HCT116 (cell line): Measurements from ENCODE around the gene RHOU. TPM values are rescaled to one million over a fixed set of nuclear protein-coding genes. Genes with fewer than 3 reads are reported as not detected.

Experiments used
- ATAC-seq: fragments of 200-7000 bp; cut with Tn5 transposase; 2 replicates; pipeline ENCODE4 v1.9.1; 2020; ENCODE audit warnings: mild to moderate bottlenecking, moderate library complexity
- BruUV-seq: library from RNA; stranded (reverse); fragments of 400-500 nt; replicated peaks from 2 replicates; lab custom pipeline; 2021; lab: Mats Ljungman, UMichigan
- CTCF ChIA-PET: fragments of 300-600 bp; sonication (Branson Sonifier 250); formaldehyde crosslinking; loops from one replicate; lab custom pipeline; 2021; ENCODE audit warnings: antibody characterized with exemption; lab: Charles Lee
- POLR2A ChIA-PET: fragments of 300-600, 350-600 bp; sonication (Branson Sonifier 250); formaldehyde crosslinking; loops from one replicate; lab custom pipeline; 2021; ENCODE audit warnings: antibody characterized with exemption; lab: Charles Lee
- RAD21 ChIA-PET, 2 experiments: fragments of 300-600 bp; sonication (Branson Sonifier 250); formaldehyde crosslinking; loops; one replicate each; lab custom pipeline; 2023; ENCODE audit warnings: low total read pairs in 2 of 2; ENCODE audit not compliant: uncharacterized antibody in 2 of 2, unreplicated experiment in 2 of 2, low non-redundant PET in 1 of 2; lab: Charles Lee
- DNase-seq: peaks from one replicate; pipeline ENCODE4 v3.0.0-alpha.2; 2010; ENCODE audit warnings: low read depth, low spot score
- H2AFZ ChIP-seq: fragments of 200-600 bp; shearing (Covaris generic), sonication (generic); 2 replicates; pipeline ENCODE4 v1.6.1; 2017; ENCODE audit warnings: low read depth, mixed run types, mixed read lengths, antibody characterized with exemption, low read length; ENCODE audit not compliant: poor library complexity, severe bottlenecking
- H3K27ac ChIP-seq: 2 replicates; pipeline ENCODE4 v1.5.1; 2012; ENCODE audit warnings: low read depth, low read length
- H3K27me3 ChIP-seq: fragments of 200-600 bp; sonication (generic); 2 replicates; pipeline ENCODE4 v1.6.1; 2016; ENCODE audit warnings: mixed run types, low read length, mixed read lengths; ENCODE audit not compliant: insufficient read depth
- H3K36me3 ChIP-seq, 2 experiments: fragments of 200-500 bp in 1 of 2; fragments of 200-600 bp in 1 of 2; sonication (Bioruptor generic) in 1 of 2; sonication (generic) in 1 of 2; 2 replicates each; pipeline versions ENCODE4 v1.5.1 to v1.6.1; 2014 to 2016; ENCODE audit warnings: low read length in 2 of 2, inconsistent platforms in 1 of 2, mixed read lengths in 1 of 2, mixed run types in 1 of 2; ENCODE audit not compliant: insufficient read depth in 2 of 2, control insufficient read depth in 1 of 2
- H3K4me1 ChIP-seq, 2 experiments: fragments of 200-600 bp in 1 of 2; sonication (generic) in 1 of 2; 2 replicates each; pipeline versions ENCODE4 v1.5.1 to v1.6.1; 2012 to 2017; ENCODE audit warnings: low read length in 2 of 2, inconsistent platforms in 1 of 2, mild to moderate bottlenecking in 1 of 2, mixed read lengths in 1 of 2, mixed run types in 1 of 2, moderate library complexity in 1 of 2; ENCODE audit not compliant: insufficient read depth in 2 of 2, control insufficient read depth in 1 of 2
- H3K4me2 ChIP-seq: fragments of 200-600 bp; sonication (generic); 2 replicates; pipeline ENCODE4 v1.6.1; 2017; ENCODE audit warnings: mixed run types, low read length, mixed read lengths
- H3K4me3 ChIP-seq, 2 experiments: fragments of 200-600 bp in 1 of 2; sonication (generic) in 1 of 2; replicated peaks in 1 of 2; 2 replicates each; pipeline ENCODE4 v1.5.1; 2011 to 2016; ENCODE audit warnings: low read length in 2 of 2, control low read depth in 1 of 2, low read depth in 1 of 2, mild to moderate bottlenecking in 1 of 2, mixed read lengths in 1 of 2, mixed run types in 1 of 2
- H3K79me2 ChIP-seq: fragments of 200-600 bp; sonication (generic); 2 replicates; pipeline ENCODE4 v1.6.1; 2017; ENCODE audit warnings: mild to moderate bottlenecking, mixed run types, low read length, moderate library complexity, mixed read lengths; ENCODE audit not compliant: insufficient read depth
- H3K9ac ChIP-seq: fragments of 200-600 bp; sonication (generic); 2 replicates; pipeline ENCODE4 v1.6.1; 2016; ENCODE audit warnings: low read length, mixed read lengths
- H3K9me2 ChIP-seq: fragments of 200-600 bp; sonication (generic), shearing (Covaris generic); 2 replicates; pipeline ENCODE4 v1.6.1; 2017; ENCODE audit warnings: mixed run types, mild to moderate bottlenecking, moderate library complexity; ENCODE audit not compliant: insufficient read depth
- H3K9me3 ChIP-seq, 2 experiments: fragments of 200-500 bp in 1 of 2; fragments of 200-600 bp in 1 of 2; sonication (Bioruptor generic) in 1 of 2; sonication (generic) in 1 of 2; 2 replicates each; pipeline ENCODE4 v1.6.1; 2014 to 2017; ENCODE audit warnings: low read length in 2 of 2, mixed read lengths in 2 of 2, inconsistent platforms in 1 of 2, low read depth in 1 of 2, mild to moderate bottlenecking in 1 of 2, mixed run types in 1 of 2, moderate library complexity in 1 of 2; ENCODE audit not compliant: control insufficient read depth in 1 of 2, insufficient read depth in 1 of 2
- H4K20me1 ChIP-seq: fragments of 200-600 bp; sonication (generic), shearing (Covaris generic); 2 replicates; pipeline ENCODE4 v1.6.1; 2017; ENCODE audit warnings: mixed run types, mild to moderate bottlenecking, moderate library complexity; ENCODE audit not compliant: insufficient read depth
- CBX3 ChIP-seq: IDR thresholded peaks from 2 replicates; pipeline ENCODE4 v1.6.1; 2012; ENCODE audit warnings: low read depth
- EGR1 ChIP-seq: IDR thresholded peaks from 2 replicates; pipeline ENCODE4 v1.6.1; 2012; ENCODE audit warnings: low read depth
- EZH2 ChIP-seq: fragments of 200-600 bp; sonication (generic); IDR thresholded peaks from 2 replicates; pipeline ENCODE4 v1.6.1; 2017; ENCODE audit warnings: antibody characterized with exemption, mixed run types
- EZH2phosphoT487 ChIP-seq: fragments of 200-600 bp; IDR thresholded peaks from 2 replicates; pipeline ENCODE4 v1.6.1; 2018; ENCODE audit warnings: antibody characterized with exemption, borderline replicate concordance
- FOSL1 ChIP-seq: IDR thresholded peaks from 2 replicates; pipeline ENCODE4 v1.6.1; 2012; ENCODE audit warnings: low read depth
- JUND ChIP-seq: IDR thresholded peaks from 2 replicates; pipeline ENCODE4 v1.6.1; 2012
- MAX ChIP-seq: IDR thresholded peaks from 2 replicates; pipeline ENCODE4 v1.6.1; 2012
- POLR2AphosphoS5 ChIP-seq: IDR thresholded peaks from 2 replicates; pipeline ENCODE4 v1.6.1; 2011; ENCODE audit warnings: mild to moderate bottlenecking, low read depth, low read length, moderate library complexity
- RAD21 ChIP-seq: IDR thresholded peaks from 2 replicates; pipeline ENCODE4 v1.6.1; 2012; ENCODE audit warnings: low read depth, mild to moderate bottlenecking
- SIN3A ChIP-seq: IDR thresholded peaks from 2 replicates; pipeline ENCODE4 v1.6.1; 2012; ENCODE audit warnings: low read depth
- SP1 ChIP-seq: IDR thresholded peaks from 2 replicates; pipeline ENCODE4 v1.6.1; 2012; ENCODE audit warnings: low read depth
- TCF7L2 ChIP-seq: IDR thresholded peaks from 2 replicates; pipeline ENCODE4 v1.7.0; 2011; ENCODE audit warnings: borderline replicate concordance, inconsistent platforms; ENCODE audit not compliant: insufficient read depth, insufficient read length; ENCODE audit errors: extremely low read depth
- YY1 ChIP-seq: IDR thresholded peaks from 2 replicates; pipeline ENCODE4 v1.6.1; 2011; ENCODE audit warnings: low read length, low read depth, moderate library complexity, mild to moderate bottlenecking; ENCODE audit not compliant: insufficient replicate concordance; ENCODE audit errors: extremely low read depth
- ZBTB33 ChIP-seq: IDR thresholded peaks from 2 replicates; pipeline ENCODE4 v1.6.1; 2011; ENCODE audit warnings: mild to moderate bottlenecking, low read length, moderate library complexity; ENCODE audit not compliant: insufficient replicate concordance; ENCODE audit errors: extremely low read depth
- ZFX ChIP-seq: fragments of 450-650 bp; IDR thresholded peaks from 2 replicates; pipeline ENCODE4 v1.6.1; 2017
- ZNF274 ChIP-seq: fragments of 200-500 bp; sonication (Bioruptor generic); IDR thresholded peaks from 2 replicates; pipeline ENCODE4 v1.6.1; 2014; ENCODE audit warnings: mild to moderate bottlenecking, low read depth, low read length, inconsistent platforms
- intact Hi-C: fragments of 100-400 bp; cut with micrococcal nuclease; formaldehyde crosslinking; loops from 2 replicates; pipeline ENCODE4 v1.10.0; 2022
- total RNA-seq: library from RNA; stranded (reverse); gene quantifications from one replicate; pipeline ENCODE4 v1.2.1, GENCODE V29; 2021; ENCODE audit not compliant: unreplicated experiment
- TF ChIP-seq, protein P1 (sequence below): IDR thresholded peaks from 2 replicates; pipeline ENCODE4 v1.6.1; 2012
- TF ChIP-seq, protein P2 (sequence below), 3 experiments: fragments of 200-600 bp in 1 of 3; sonication (generic) in 1 of 3; IDR thresholded peaks in 2 of 3; conservative IDR thresholded peaks in 1 of 3; 2 replicates each; pipeline ENCODE4 v1.5.1; 2012 to 2017; ENCODE audit warnings: low read depth in 2 of 3, low read length in 2 of 3, antibody characterized with exemption in 1 of 3, borderline replicate concordance in 1 of 3, control low read depth in 1 of 3, mild to moderate bottlenecking in 1 of 3, mixed read lengths in 1 of 3, mixed run types in 1 of 3, moderate library complexity in 1 of 3; ENCODE audit not compliant: insufficient read depth in 1 of 3

Gene RHOU
- total RNA-seq, 1 experiment from 2014 or later, result 4.0 TPM

- ChIA-PET CTCF (no interaction called here), RAD21 (no interaction called here), POLR2A (no interaction called here)
- H3K4me2 ChIP-seq, result no peak overlapping the region
- no peaks in the 10 kb centered on the region for H3K36me3 ChIP-seq
- H3K9ac ChIP-seq, result no peak overlapping the region
- intact Hi-C loops, result no loop called here
- H3K4me3 ChIP-seq, result no peak overlapping the region
- peaks cover 6 to 11% of the 10 kb centered on the region in 2 experiments; a peak in 3 of 4 replicates for H3K4me1 ChIP-seq
- no peak overlapping the region for H2AFZ ChIP-seq
- H3K9me2 ChIP-seq, result no peaks in the 10 kb centered on the region
- ATAC-seq, result no peak
- no peak for DNase-seq
- H3K79me2 ChIP-seq, result no peaks in the 10 kb centered on the region
- no peak overlapping the region for H3K27ac ChIP-seq
- no TSS peak for BruUV-seq
- H3K9me3 ChIP-seq, result no peaks in the 10 kb centered on the region; a peak in 1 of 4 replicates
- TF ChIP-seq SIN3A (no peak), YY1 (no peak), EGR1 (no peak), CBX3 (no peak), ZBTB33 (no peak), RAD21 (no peak), POLR2AphosphoS5 (no peak), SP1 (no peak), FOSL1 (no peak), ZFX (no peak), TCF7L2 (no peak), ZNF274 (no peak), JUND (no peak), EZH2phosphoT487 (no peak), MAX (no peak), EZH2 (no peak)
- TF ChIP-seq, protein P1, sequence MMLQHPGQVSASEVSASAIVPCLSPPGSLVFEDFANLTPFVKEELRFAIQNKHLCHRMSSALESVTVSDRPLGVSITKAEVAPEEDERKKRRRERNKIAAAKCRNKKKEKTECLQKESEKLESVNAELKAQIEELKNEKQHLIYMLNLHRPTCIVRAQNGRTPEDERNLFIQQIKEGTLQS, result no peak
- TF ChIP-seq, protein P2, sequence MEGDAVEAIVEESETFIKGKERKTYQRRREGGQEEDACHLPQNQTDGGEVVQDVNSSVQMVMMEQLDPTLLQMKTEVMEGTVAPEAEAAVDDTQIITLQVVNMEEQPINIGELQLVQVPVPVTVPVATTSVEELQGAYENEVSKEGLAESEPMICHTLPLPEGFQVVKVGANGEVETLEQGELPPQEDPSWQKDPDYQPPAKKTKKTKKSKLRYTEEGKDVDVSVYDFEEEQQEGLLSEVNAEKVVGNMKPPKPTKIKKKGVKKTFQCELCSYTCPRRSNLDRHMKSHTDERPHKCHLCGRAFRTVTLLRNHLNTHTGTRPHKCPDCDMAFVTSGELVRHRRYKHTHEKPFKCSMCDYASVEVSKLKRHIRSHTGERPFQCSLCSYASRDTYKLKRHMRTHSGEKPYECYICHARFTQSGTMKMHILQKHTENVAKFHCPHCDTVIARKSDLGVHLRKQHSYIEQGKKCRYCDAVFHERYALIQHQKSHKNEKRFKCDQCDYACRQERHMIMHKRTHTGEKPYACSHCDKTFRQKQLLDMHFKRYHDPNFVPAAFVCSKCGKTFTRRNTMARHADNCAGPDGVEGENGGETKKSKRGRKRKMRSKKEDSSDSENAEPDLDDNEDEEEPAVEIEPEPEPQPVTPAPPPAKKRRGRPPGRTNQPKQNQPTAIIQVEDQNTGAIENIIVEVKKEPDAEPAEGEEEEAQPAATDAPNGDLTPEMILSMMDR (IDR thresholded peaks at IDR 0.05 in 2 of 3, conservative IDR thresholded peaks at IDR 0.05 in 1 of 3; ENCODE audit: borderline replicate concordance in 1 of 3, insufficient read depth in 1 of 3, low read depth in 2 of 3, low read length in 2 of 3), result no peak
- H3K27me3 ChIP-seq, result no peaks in the 10 kb centered on the region
- no peaks in the 10 kb centered on the region for H4K20me1 ChIP-seq
Measured at GRCh38 chr1:228784181-228784580, 48.9 kb downstream of the RHOU start.
